Neuronal stem cell (in vitro differentiated cells): Measurements from ENCODE around the gene PARM1.

ENCODE experiments used
- DNase-seq: peaks from one replicate; pipeline ENCODE4 v3.0.0-alpha.2; 2013; ENCODE audit warnings: low spot score
- H2AFZ ChIP-seq: one replicate; pipeline ENCODE4 v1.6.1; 2013; ENCODE audit warnings: mild to moderate bottlenecking, low read length, inconsistent platforms
- H2AK5ac ChIP-seq: 2 replicates; pipeline ENCODE4 v1.6.1; 2013; ENCODE audit warnings: low read depth, mild to moderate bottlenecking, inconsistent platforms, low read length, moderate library complexity, mixed read lengths
- H2BK120ac ChIP-seq: 2 replicates; pipeline ENCODE4 v1.6.1; 2013; ENCODE audit warnings: low read depth, mild to moderate bottlenecking, inconsistent platforms, low read length, moderate library complexity, mixed read lengths
- H2BK12ac ChIP-seq: one replicate; pipeline ENCODE4 v1.6.1; 2013; ENCODE audit warnings: low read length, inconsistent platforms
- H2BK15ac ChIP-seq: 2 replicates; pipeline ENCODE4 v1.6.1; 2013; ENCODE audit warnings: mild to moderate bottlenecking, low read length, inconsistent platforms, mixed read lengths
- H2BK5ac ChIP-seq: one replicate; pipeline ENCODE4 v1.6.1; 2013; ENCODE audit warnings: inconsistent platforms, mild to moderate bottlenecking, low read length, moderate library complexity
- H3K14ac ChIP-seq: one replicate; pipeline ENCODE4 v1.6.1; 2013; ENCODE audit warnings: low read length, inconsistent platforms
- H3K18ac ChIP-seq: 2 replicates; pipeline ENCODE4 v1.6.1; 2013; ENCODE audit warnings: low read length, inconsistent platforms
- H3K23ac ChIP-seq: 2 replicates; pipeline ENCODE4 v1.6.1; 2013; ENCODE audit warnings: low read depth, mild to moderate bottlenecking, mixed read lengths, low read length, inconsistent platforms; ENCODE audit not compliant: poor library complexity
- H3K27ac ChIP-seq: replicated peaks from 3 replicates; pipeline ENCODE4 v1.5.1; 2013; ENCODE audit warnings: low read length, inconsistent platforms
- H3K27me3 ChIP-seq, 3 experiments: 2 replicates each; pipeline ENCODE4 v1.6.1; 2013; ENCODE audit warnings: low read length in 3 of 3, mild to moderate bottlenecking in 2 of 3, inconsistent platforms in 1 of 3, low read depth in 1 of 3, mixed read lengths in 1 of 3, moderate library complexity in 1 of 3; ENCODE audit not compliant: control insufficient read depth in 3 of 3, insufficient read depth in 3 of 3
- H3K36me3 ChIP-seq, 2 donors: replicated peaks in 1 of 2; 2 replicates each; pipeline ENCODE4 v1.6.1; 2013; ENCODE audit warnings: low read length in 2 of 2; ENCODE audit not compliant: control insufficient read depth in 2 of 2, insufficient read depth in 2 of 2
- H3K4ac ChIP-seq: 2 replicates; pipeline ENCODE4 v1.6.1; 2013; ENCODE audit warnings: inconsistent platforms, mild to moderate bottlenecking, low read length, moderate library complexity
- H3K4me1 ChIP-seq, 2 donors: 1 replicate in 1 of 2; 2 replicates in 1 of 2; pipeline ENCODE4 v1.6.1; 2013; ENCODE audit warnings: low read length in 2 of 2, low read depth in 1 of 2; ENCODE audit not compliant: control insufficient read depth in 2 of 2, insufficient read depth in 1 of 2
- H3K4me2 ChIP-seq: one replicate; pipeline ENCODE4 v1.6.1; 2013; ENCODE audit warnings: mild to moderate bottlenecking, low read length, inconsistent platforms; ENCODE audit not compliant: insufficient read depth, poor library complexity, severe bottlenecking
- H3K4me3 ChIP-seq, 2 donors: 2 replicates each; pipeline ENCODE4 v1.5.1; 2013; ENCODE audit warnings: low read length in 2 of 2, mild to moderate bottlenecking in 2 of 2, inconsistent platforms in 1 of 2, moderate library complexity in 1 of 2
- H3K79me1 ChIP-seq: one replicate; pipeline ENCODE4 v1.6.1; 2013; ENCODE audit warnings: low read depth, mild to moderate bottlenecking, inconsistent platforms, low read length, moderate library complexity
- H3K9ac ChIP-seq: one replicate; pipeline ENCODE4 v1.6.1; 2013; ENCODE audit warnings: mild to moderate bottlenecking, low read depth, low read length, inconsistent platforms; ENCODE audit not compliant: poor library complexity
- H3K9me3 ChIP-seq, 2 donors: replicated peaks in 1 of 2; 2 replicates each; pipeline versions ENCODE3 to v1.6.1; 2013; ENCODE audit warnings: low read length in 2 of 2, mild to moderate bottlenecking in 2 of 2, inconsistent platforms in 1 of 2, low read depth in 1 of 2, mixed read lengths in 1 of 2, moderate library complexity in 1 of 2; ENCODE audit not compliant: control insufficient read depth in 2 of 2, insufficient read depth in 1 of 2
- H4K8ac ChIP-seq: one replicate; pipeline ENCODE4 v1.6.1; 2013; ENCODE audit warnings: low read depth, mild to moderate bottlenecking, inconsistent platforms, low read length, moderate library complexity
- H4K91ac ChIP-seq: one replicate; pipeline ENCODE4 v1.6.1; 2013; ENCODE audit warnings: low read length, low read depth, mild to moderate bottlenecking, inconsistent platforms; ENCODE audit not compliant: poor library complexity
- WGBS, 2 donors: extraction: QIAGEN DNeasy Blood & Tissue Kit; methylation state at CpG; one replicate each; pipeline ENCODE4 v1.1.7; 2013; ENCODE audit warnings: missing lambda C conversion rate in 2 of 2, mixed read lengths in 1 of 2; ENCODE audit not compliant: insufficient read length in 2 of 2, insufficient replicate concordance in 1 of 2; ENCODE audit errors: extremely low coverage in 2 of 2; 5-methylcytosine and 5-hydroxymethylcytosine counted together

Gene PARM1

DNA sequence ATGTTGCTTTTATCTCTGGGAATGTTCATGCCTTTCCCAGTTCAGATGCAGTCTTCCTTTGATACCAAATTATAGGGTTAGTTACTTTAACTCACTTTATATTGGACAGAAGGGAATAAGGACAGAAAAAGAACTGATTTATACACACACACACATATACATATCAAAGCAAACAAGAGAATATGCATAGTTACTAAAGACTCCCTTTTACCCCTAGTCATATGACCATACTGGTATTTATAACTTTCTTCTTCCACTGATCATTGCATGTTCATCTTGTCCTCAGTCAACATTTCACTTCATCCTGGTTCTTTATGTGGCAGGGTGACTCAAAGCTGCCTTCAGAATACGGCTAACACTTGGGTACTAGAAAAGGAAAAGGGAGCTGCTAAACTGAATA, 120.4 kb downstream of the PARM1 start:
- Histone ChIP-seq H3K36me3 (no peaks in the 10 kb centered on the region), H3K4me1 (peaks cover 0 to 1% of the 10 kb centered on the region in 2 donors), H3K14ac (no peak overlapping the region), H4K91ac (no peak overlapping the region), H3K27me3 (no peaks in the 10 kb centered on the region), H4K8ac (no peak overlapping the region), H2AK5ac (no peak overlapping the region), H3K9me3 (no peaks in the 10 kb centered on the region), H3K4me2 (no peak overlapping the region), H3K4ac (no peak overlapping the region), H3K23ac (no peak overlapping the region), H3K27ac (no peak overlapping the region), H2AFZ (no peak overlapping the region), H3K79me1 (no peaks in the 10 kb centered on the region), H2BK12ac (no peak overlapping the region), H2BK15ac (no peak overlapping the region), H2BK5ac (no peak overlapping the region), H3K4me3 (no peak overlapping the region), H3K18ac (no peak overlapping the region), H2BK120ac (no peak overlapping the region), H3K9ac (no peak overlapping the region)
- DNase-seq = no peak
- no CpG with 5 or more reads among the region's 1 CpG for WGBS, 2 donors

GRCh38 chr4:75054078-75054477, 121.2 kb downstream of the PARM1 start:
- Histone ChIP-seq H3K27me3 (no peaks in the 10 kb centered on the region), H4K8ac (no peak overlapping the region), H3K4me3 (no peak overlapping the region), H2BK15ac (no peak overlapping the region), H3K36me3 (no peaks in the 10 kb centered on the region), H2AFZ (no peak overlapping the region), H3K27ac (no peak overlapping the region), H3K4me2 (no peak overlapping the region), H3K9ac (no peak overlapping the region), H3K79me1 (no peaks in the 10 kb centered on the region), H2BK120ac (no peak overlapping the region), H3K18ac (no peak overlapping the region), H3K9me3 (no peaks in the 10 kb centered on the region), H2BK5ac (no peak overlapping the region), H2BK12ac (no peak overlapping the region), H3K4me1 (peaks cover 0 to 1% of the 10 kb centered on the region in 2 donors), H4K91ac (no peak overlapping the region), H2AK5ac (no peak overlapping the region), H3K4ac (no peak overlapping the region), H3K14ac (no peak overlapping the region), H3K23ac (no peak overlapping the region)
- no peak for DNase-seq
- no CpG with 5 or more reads among the region's 3 CpGs for WGBS, 2 donors

DNA sequence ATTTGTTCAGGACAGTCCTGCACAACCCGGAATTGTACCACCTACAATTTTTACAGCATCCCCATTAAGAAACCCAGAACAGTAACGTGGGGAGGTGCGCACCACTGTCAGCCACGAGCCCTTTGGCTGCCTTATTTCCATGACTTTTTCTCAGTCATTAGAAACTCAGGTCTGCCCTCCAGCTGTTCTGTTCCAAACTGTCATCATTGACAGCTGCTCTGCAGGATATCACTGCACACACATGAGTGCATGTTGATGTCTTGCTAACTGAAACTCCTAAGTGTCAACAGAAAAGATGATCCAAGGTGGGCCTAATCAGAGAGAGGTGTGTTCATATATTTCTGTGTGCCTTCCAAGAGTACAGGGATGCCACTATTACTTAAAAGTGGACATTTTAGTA, 123.4 kb downstream of the PARM1 start:
- Histone ChIP-seq H3K4me3 (no peak overlapping the region), H3K79me1 (no peaks in the 10 kb centered on the region), H3K4me1 (peaks cover 0 to 1% of the 10 kb centered on the region in 2 donors), H2BK5ac (no peak overlapping the region), H3K23ac (no peak overlapping the region), H2BK120ac (no peak overlapping the region), H3K4ac (no peak overlapping the region), H3K4me2 (no peak overlapping the region), H3K36me3 (no peaks in the 10 kb centered on the region), H4K8ac (no peak overlapping the region), H3K9me3 (no peaks in the 10 kb centered on the region), H4K91ac (no peak overlapping the region), H3K18ac (no peak overlapping the region), H2BK12ac (no peak overlapping the region), H2AK5ac (no peak overlapping the region), H3K9ac (no peak overlapping the region), H2AFZ (no peak overlapping the region), H3K27me3 (no peaks in the 10 kb centered on the region), H3K14ac (no peak overlapping the region), H2BK15ac (no peak overlapping the region), H3K27ac (no peak overlapping the region)
- DNase-seq = no peak
- no CpG with 5 or more reads among the region's 4 CpGs for WGBS, 2 donors

DNA sequence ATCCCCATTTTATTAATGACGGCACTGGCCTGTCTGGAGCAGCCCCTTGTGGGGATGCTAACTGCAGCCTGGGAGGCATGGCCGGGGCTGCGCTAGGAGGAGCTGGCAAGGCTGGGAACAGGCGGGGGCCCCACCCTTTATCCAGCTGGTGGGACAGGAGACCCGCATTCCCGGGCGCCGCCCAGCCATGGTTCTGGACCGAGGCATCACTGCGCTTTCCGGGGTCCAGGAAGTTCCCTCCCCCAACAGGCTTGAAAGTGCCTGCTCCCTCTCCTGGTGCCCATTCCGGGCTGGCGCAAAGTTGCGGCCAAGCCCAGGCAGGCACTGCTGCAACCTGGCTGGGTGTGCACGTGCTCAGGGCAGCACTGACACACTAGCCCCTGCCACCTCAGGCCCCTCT, 124.5 kb downstream of the PARM1 start:
- no peak overlapping the region for H3K27ac ChIP-seq
- no peak overlapping the region for H4K91ac ChIP-seq
- no peaks in the 10 kb centered on the region for H3K79me1 ChIP-seq
- no peak overlapping the region for H2BK120ac ChIP-seq
- H2BK15ac ChIP-seq = no peak overlapping the region
- H3K4ac ChIP-seq = peak overlapping the region; percentile 32
- peak overlapping the region; percentile 95 for H3K23ac ChIP-seq
- peak overlapping the region; percentile 72 for H2BK5ac ChIP-seq
- no peaks in the 10 kb centered on the region for H3K27me3 ChIP-seq
- H3K14ac ChIP-seq = peak overlapping the region; percentile 94
- peak overlapping the region; percentile 75 for H4K8ac ChIP-seq
- no peaks in the 10 kb centered on the region for H3K36me3 ChIP-seq
- peaks cover 0 to 1% of the 10 kb centered on the region in 2 donors for H3K4me1 ChIP-seq
- H2BK12ac ChIP-seq = no peak overlapping the region
- no CpG with 5 or more reads among the region's 15 CpGs for WGBS, 2 donors
- no peak overlapping the region for H3K4me2 ChIP-seq
- H2AK5ac ChIP-seq = no peak overlapping the region
- no peak overlapping the region for H2AFZ ChIP-seq
- H3K18ac ChIP-seq = peak overlapping the region; percentile 37
- H3K9me3 ChIP-seq = no peaks in the 10 kb centered on the region
- no peak overlapping the region for H3K9ac ChIP-seq
- no peak for DNase-seq
- no peak overlapping the region for H3K4me3 ChIP-seq
